Measurements from ENCODE around the gene ABCC12. TPM values are rescaled to one million over a fixed set of nuclear protein-coding genes. Genes with fewer than 3 reads are reported as not detected.

ABCC12 gene
- total and polyA plus RNA-seq, 4 donors: not detected

DNA sequence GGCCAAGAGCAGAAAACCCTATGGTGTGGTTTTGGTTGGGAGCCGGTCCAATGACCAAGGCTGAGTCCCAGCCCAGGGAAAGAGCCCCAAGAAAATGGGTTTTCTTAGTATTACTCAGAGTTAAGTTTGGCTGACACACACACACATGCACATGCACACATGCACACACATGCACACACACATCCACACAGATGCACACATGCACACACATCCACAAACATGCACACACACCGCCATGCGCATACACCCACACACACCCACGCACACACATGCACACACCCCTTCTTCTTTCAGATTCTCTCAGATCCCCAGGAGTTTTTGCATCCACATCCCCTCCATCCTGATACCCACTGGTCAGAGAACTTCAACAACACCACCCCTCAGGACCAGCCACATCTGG, 9.1 kb downstream of the ABCC12 start:
- no peak overlapping the region for H3K9ac ChIP-seq (ENCODE audit: insufficient read depth in 1 of 2, low read length in 2 of 2)
- no peaks in the 10 kb centered on the region for H3K4me1 ChIP-seq (ENCODE audit: control insufficient read depth in 5 of 5, insufficient read depth in 5 of 5, low read length in 5 of 5)
- peaks cover 0 to 2% (median 0%) of the 10 kb centered on the region in 4 donors for H3K9me3 ChIP-seq (ENCODE audit: control insufficient read depth in 4 of 4, insufficient read depth in 3 of 4, low read length in 3 of 4)
- no peak for TF ChIP-seq CTCF (IDR thresholded peaks at IDR 0.05; ENCODE audit: control extremely low read depth, extremely low read depth)
- ATAC-seq (ENCODE audit: insufficient read depth, low FRiP score) (no peak), DNase-seq (no peak)
- no peaks in the 10 kb centered on the region for H3K27me3 ChIP-seq (ENCODE audit: control insufficient read depth in 3 of 3, insufficient read depth in 3 of 3, low read length in 2 of 3)
- no peak overlapping the region for H3K4me3 ChIP-seq
- no peaks in the 10 kb centered on the region for H3K36me3 ChIP-seq (ENCODE audit: control insufficient read depth in 4 of 4, insufficient read depth in 4 of 4, low read length in 4 of 4)
- no peak overlapping the region for H3K27ac ChIP-seq (ENCODE audit: low read depth in 1 of 2, low read length in 1 of 2)
- WGBS, 2 donors: 85 to 99% methylated on average over 4 of the region's 4 CpGs

- H3K27me3 ChIP-seq (ENCODE audit: control insufficient read depth in 3 of 3, insufficient read depth in 3 of 3, low read length in 2 of 3): no peaks in the 10 kb centered on the region
- no peak overlapping the region for H3K27ac ChIP-seq (ENCODE audit: low read depth in 1 of 2, low read length in 1 of 2)
- H3K4me1 ChIP-seq (ENCODE audit: control insufficient read depth in 5 of 5, insufficient read depth in 5 of 5, low read length in 5 of 5): no peaks in the 10 kb centered on the region
- TF ChIP-seq CTCF (IDR thresholded peaks at IDR 0.05; ENCODE audit: control extremely low read depth, extremely low read depth): no peak
- WGBS, 2 donors: 92 to 93% methylated on average over 7 of the region's 7 CpGs
- H3K9me3 ChIP-seq (ENCODE audit: control insufficient read depth in 4 of 4, insufficient read depth in 3 of 4, low read length in 3 of 4): peaks cover 0 to 2% (median 0%) of the 10 kb centered on the region in 4 donors
- H3K4me3 ChIP-seq: no peak overlapping the region
- DNase-seq: no peak
- H3K36me3 ChIP-seq (ENCODE audit: control insufficient read depth in 4 of 4, insufficient read depth in 4 of 4, low read length in 4 of 4): no peaks in the 10 kb centered on the region
- no peak overlapping the region for H3K9ac ChIP-seq (ENCODE audit: insufficient read depth in 1 of 2, low read length in 2 of 2)
- no peak for ATAC-seq (ENCODE audit: insufficient read depth, low FRiP score)
These were observed 9.7 kb downstream of the ABCC12 start for GRCh38 chr16:48146131-48146530.

DNA sequence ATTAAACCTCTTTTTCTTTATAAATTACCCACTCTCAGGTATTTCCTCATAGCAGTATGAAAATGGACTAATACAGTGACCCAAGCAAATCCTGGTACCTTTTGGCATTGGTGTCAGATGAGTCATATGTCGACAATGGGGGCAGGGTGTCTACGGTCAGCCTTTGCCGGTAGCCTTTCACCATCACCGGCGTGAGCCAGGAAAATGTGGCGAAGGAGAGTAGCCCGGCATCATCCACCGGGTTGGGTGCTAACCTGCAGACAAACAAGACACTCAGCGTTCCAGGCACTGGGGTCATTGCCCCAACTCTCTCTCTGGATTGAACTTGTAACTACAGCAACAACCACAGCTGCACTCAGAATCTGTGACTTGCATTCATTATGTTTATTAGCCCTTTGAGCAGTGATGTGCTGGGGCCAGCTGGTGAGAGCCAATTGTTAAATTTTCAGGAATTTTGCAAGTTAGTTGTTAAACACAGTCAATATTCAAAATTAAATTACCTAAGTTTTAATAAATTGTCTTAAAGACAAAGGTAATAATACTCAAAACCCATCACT, 11.9 kb downstream of the ABCC12 start:
- no peak for TF ChIP-seq CTCF (IDR thresholded peaks at IDR 0.05; ENCODE audit: control extremely low read depth, extremely low read depth)
- ATAC-seq (ENCODE audit: insufficient read depth, low FRiP score): no peak
- Histone ChIP-seq H3K9ac (ENCODE audit: insufficient read depth in 1 of 2, low read length in 2 of 2) (no peak overlapping the region), H3K9me3 (ENCODE audit: control insufficient read depth in 4 of 4, insufficient read depth in 3 of 4, low read length in 3 of 4) (peaks cover 0 to 2% (median 0%) of the 10 kb centered on the region in 4 donors), H3K27ac (ENCODE audit: low read depth in 1 of 2, low read length in 1 of 2) (no peak overlapping the region), H3K27me3 (ENCODE audit: control insufficient read depth in 3 of 3, insufficient read depth in 3 of 3, low read length in 2 of 3) (no peaks in the 10 kb centered on the region), H3K36me3 (ENCODE audit: control insufficient read depth in 4 of 4, insufficient read depth in 4 of 4, low read length in 4 of 4) (no peaks in the 10 kb centered on the region), H3K4me3 (no peak overlapping the region), H3K4me1 (ENCODE audit: control insufficient read depth in 5 of 5, insufficient read depth in 5 of 5, low read length in 5 of 5) (no peaks in the 10 kb centered on the region)
- 95% methylated on average over 9 of the region's 9 CpGs for WGBS, 2 donors
- DNase-seq: no peak

- WGBS, 2 donors: 88 to 94% methylated on average over 6 of the region's 6 CpGs
- Histone ChIP-seq H3K36me3 (ENCODE audit: control insufficient read depth in 4 of 4, insufficient read depth in 4 of 4, low read length in 4 of 4) (no peaks in the 10 kb centered on the region), H3K27ac (ENCODE audit: low read depth in 1 of 2, low read length in 1 of 2) (no peak overlapping the region), H3K9me3 (ENCODE audit: control insufficient read depth in 4 of 4, insufficient read depth in 3 of 4, low read length in 3 of 4) (peaks cover 0 to 2% (median 0%) of the 10 kb centered on the region in 4 donors), H3K4me3 (no peak overlapping the region), H3K27me3 (ENCODE audit: control insufficient read depth in 3 of 3, insufficient read depth in 3 of 3, low read length in 2 of 3) (no peaks in the 10 kb centered on the region), H3K4me1 (ENCODE audit: control insufficient read depth in 5 of 5, insufficient read depth in 5 of 5, low read length in 5 of 5) (no peaks in the 10 kb centered on the region), H3K9ac (ENCODE audit: insufficient read depth in 1 of 2, low read length in 2 of 2) (no peak overlapping the region)
- no peak for TF ChIP-seq CTCF (IDR thresholded peaks at IDR 0.05; ENCODE audit: control extremely low read depth, extremely low read depth)
- ATAC-seq (ENCODE audit: insufficient read depth, low FRiP score) (no peak), DNase-seq (no peak)
These were observed 15.0 kb downstream of the ABCC12 start for GRCh38 chr16:48140821-48141220.

Data from lung (tissue), 12 donors.